Colonic mucosa (tissue), 4 donors: ENCODE data around the gene AJAP1. TPM values are rescaled to one million over a fixed set of nuclear protein-coding genes. Genes with fewer than 3 reads are reported as not detected.

Source experiments
- DNase-seq: peaks from one replicate; pipeline ENCODE4 v3.0.0-alpha.2; 2020
- H3K27ac ChIP-seq: fragments of 200-600 bp; one replicate; pipeline ENCODE4 v1.8.0; 2021
- H3K27me3 ChIP-seq: fragments of 200-600 bp; one replicate; pipeline ENCODE4 v1.8.0; 2021
- H3K36me3 ChIP-seq: fragments of 200-600 bp; one replicate; pipeline ENCODE4 v1.8.0; 2021
- H3K4me1 ChIP-seq: fragments of 200-600 bp; one replicate; pipeline ENCODE4 v1.8.0; 2021; ENCODE audit warnings: mild to moderate bottlenecking
- H3K4me3 ChIP-seq: fragments of 200-600 bp; one replicate; pipeline ENCODE4 v1.8.0; 2021
- H3K9ac ChIP-seq, 2 donors: one replicate each; pipeline ENCODE4 v1.7.0; 2013; ENCODE audit warnings: control low read depth in 2 of 2, low read depth in 2 of 2, low read length in 2 of 2
- H3K9me3 ChIP-seq: fragments of 200-600 bp; one replicate; pipeline ENCODE4 v1.8.0; 2021
- CTCF ChIP-seq: fragments of 200-600 bp; IDR thresholded peaks from one replicate; pipeline ENCODE4 v1.8.0; 2022; ENCODE audit warnings: antibody characterized with exemption, mild to moderate bottlenecking
- intact Hi-C: fragments of 100-400 bp; cut with DNase I; formaldehyde crosslinking; loops from one replicate; pipeline ENCODE4 v1.14.1; 2022
- total RNA-seq, 2 donors: library from RNA; stranded (reverse); fragmentation: NEBNext Ultra II Directional in 1 of 2; extraction: Animal tissue kit (Norgen Biotek cat#: 25700) in 1 of 2; gene quantifications; one replicate each; pipeline ENCODE4 v1.2.1, GENCODE V29; 2021
- donor health status: healthy.
- donor health status: DM: no; HTN: no; CAD: no.
- donor health status: DM: no; HTN: no; CAD: no.

AJAP1 gene
- total RNA-seq, 2 donors from 2014 or later, result 0.07 to 0.42 TPM

DNA sequence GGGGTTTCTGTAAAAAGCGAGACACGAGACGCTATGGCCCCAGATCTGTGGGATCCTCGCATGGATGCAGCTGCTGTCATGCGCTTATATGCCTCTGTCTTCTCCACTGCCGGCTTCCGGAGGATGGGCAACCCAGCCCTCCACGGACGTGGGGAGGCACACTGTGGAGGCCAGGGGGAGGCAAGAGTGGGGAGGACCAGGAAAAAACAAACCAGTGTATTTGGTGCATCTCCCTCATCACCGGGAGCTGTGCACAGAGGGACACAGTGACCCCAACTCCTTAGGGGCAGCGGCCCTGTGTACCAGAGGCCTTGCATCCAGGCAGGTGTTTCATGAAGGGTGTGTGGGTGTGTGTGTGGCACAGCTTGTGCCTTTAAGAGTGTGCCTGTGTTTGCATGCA, 95.0 kb downstream of the AJAP1 start:
- DNase-seq, result no peak
- no peak overlapping the region for H3K9ac ChIP-seq
- H3K9me3 ChIP-seq, result no peaks in the 10 kb centered on the region
- H3K36me3 ChIP-seq, result no peaks in the 10 kb centered on the region
- H3K4me1 ChIP-seq, result no peaks in the 10 kb centered on the region
- TF ChIP-seq CTCF, result no peak
- intact Hi-C loops, result no loop called here
- H3K4me3 ChIP-seq, result no peak overlapping the region
- no peaks in the 10 kb centered on the region for H3K27me3 ChIP-seq
- H3K27ac ChIP-seq, result no peak overlapping the region

DNA sequence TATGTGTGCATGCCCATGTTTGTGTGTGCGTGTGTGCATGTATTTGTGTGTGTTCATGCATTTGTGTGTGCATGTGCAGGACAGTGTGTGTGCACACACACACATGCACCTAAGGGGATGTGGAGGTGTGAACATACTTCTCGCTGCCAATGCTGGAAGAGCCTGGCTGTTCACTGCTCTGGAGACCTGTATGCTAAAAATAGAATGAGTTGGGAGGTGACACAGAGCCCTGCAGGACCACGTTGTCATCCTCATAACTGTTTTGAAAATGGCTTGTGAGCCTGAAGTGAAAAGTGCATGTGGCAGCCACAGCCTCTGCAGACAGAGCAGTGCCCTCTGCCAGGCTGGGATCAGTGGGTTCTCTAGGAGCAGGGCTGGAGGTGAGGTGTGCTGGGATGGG, 95.8 kb downstream of the AJAP1 start:
- no peaks in the 10 kb centered on the region for H3K4me1 ChIP-seq
- H3K9me3 ChIP-seq, result no peaks in the 10 kb centered on the region
- no peak overlapping the region for H3K27ac ChIP-seq
- H3K4me3 ChIP-seq, result no peak overlapping the region
- H3K27me3 ChIP-seq, result no peaks in the 10 kb centered on the region
- H3K36me3 ChIP-seq, result no peaks in the 10 kb centered on the region
- no peak for DNase-seq
- TF ChIP-seq CTCF, result no peak
- H3K9ac ChIP-seq, result no peak overlapping the region
- intact Hi-C loops, result no loop called here

GRCh38 chr1:4752059-4752458, 97.7 kb downstream of the AJAP1 start:
- Histone ChIP-seq H3K36me3 (no peaks in the 10 kb centered on the region), H3K27ac (no peak overlapping the region), H3K4me1 (no peaks in the 10 kb centered on the region), H3K9me3 (no peaks in the 10 kb centered on the region), H3K9ac (no peak overlapping the region), H3K27me3 (no peaks in the 10 kb centered on the region), H3K4me3 (no peak overlapping the region)
- intact Hi-C loops, result no loop called here
- DNase-seq, result no peak
- TF ChIP-seq CTCF, result no peak

- H3K27ac ChIP-seq, result no peak overlapping the region
- no peaks in the 10 kb centered on the region for H3K4me1 ChIP-seq
- intact Hi-C loops, result no loop called here
- no peaks in the 10 kb centered on the region for H3K36me3 ChIP-seq
- H3K4me3 ChIP-seq, result no peak overlapping the region
- no peak overlapping the region for H3K9ac ChIP-seq
- TF ChIP-seq CTCF, result no peak
- H3K27me3 ChIP-seq, result no peaks in the 10 kb centered on the region
- no peak for DNase-seq
- H3K9me3 ChIP-seq, result no peaks in the 10 kb centered on the region
Observed at GRCh38 chr1:4754816-4755215, 100.4 kb downstream of the AJAP1 start.

- Histone ChIP-seq H3K4me1 (no peaks in the 10 kb centered on the region), H3K9ac (no peak overlapping the region), H3K36me3 (no peaks in the 10 kb centered on the region), H3K27me3 (no peaks in the 10 kb centered on the region), H3K9me3 (no peaks in the 10 kb centered on the region), H3K4me3 (no peak overlapping the region), H3K27ac (no peak overlapping the region)
- DNase-seq, result no peak
- TF ChIP-seq CTCF, result no peak
- intact Hi-C loops, result no loop called here
Observed at GRCh38 chr1:4755301-4755845, 101.0 kb downstream of the AJAP1 start.
